NCI-H1417 treated with DMSO at 0.1 percent for 48 hours (cell line): ENCODE data around the gene CCR3.
"Not testable (repeated sequence)": the region's sequence is repeated elsewhere in the genome, so short reads cannot be mapped to it uniquely, and the experiment has no call there.

Source experiments
- DNase-seq: peaks from one replicate; lab custom pipeline; 2025; lab: John Stamatoyannopoulos, UW

The CCR3 gene

GRCh38 chr3:46242120-46242519, at the start of gene CCR3:
TSS of gene CCR3 (plus strand) at chr3:46242460. CDS start at chr3:46265159, 22,699 bp downstream.
- no peak for DNase-seq

GRCh38 chr3:46192939-46193338, 49.3 kb upstream of the CCR3 start:
- no peak for DNase-seq

GRCh38 chr3:46193436-46193835, 48.8 kb upstream of the CCR3 start:
- DNase-seq: no peak

- DNase-seq: no peak
These were observed 47.2 kb upstream of the CCR3 start for GRCh38 chr3:46194868-46195553.

- DNase-seq: no peak
These were observed 45.9 kb upstream of the CCR3 start for GRCh38 chr3:46196261-46196957.

- no peak for DNase-seq
These were observed 42.0 kb upstream of the CCR3 start for GRCh38 chr3:46200211-46200610.

- no peak for DNase-seq
These were observed 41.5 kb upstream of the CCR3 start for GRCh38 chr3:46200790-46201189.

GRCh38 chr3:46202535-46202934, 39.7 kb upstream of the CCR3 start:
- no peak for DNase-seq

- DNase-seq: no peak
These were observed 38.6 kb upstream of the CCR3 start for GRCh38 chr3:46203681-46204080.

GRCh38 chr3:46205286-46205960, 36.8 kb upstream of the CCR3 start:
- DNase-seq: no peak

GRCh38 chr3:46206282-46207015, 35.8 kb upstream of the CCR3 start:
- no peak for DNase-seq

GRCh38 chr3:46207514-46207913, 34.7 kb upstream of the CCR3 start:
- not testable (repeated sequence) for DNase-seq

GRCh38 chr3:46208167-46208704, 34.0 kb upstream of the CCR3 start, which contains the start of gene CCR1:
TSS of gene CCR1 (minus strand) at chr3:46208313. CDS start at chr3:46204313, 4,000 bp downstream.
- no peak for DNase-seq

GRCh38 chr3:46209053-46209452, 33.2 kb upstream of the CCR3 start:
- DNase-seq: no peak

GRCh38 chr3:46209746-46210470, 32.4 kb upstream of the CCR3 start:
- DNase-seq: no peak

GRCh38 chr3:46212101-46212500, 30.2 kb upstream of the CCR3 start:
- no peak for DNase-seq

GRCh38 chr3:46213201-46213600, 29.1 kb upstream of the CCR3 start:
- DNase-seq: no peak

GRCh38 chr3:46214751-46215352, 27.4 kb upstream of the CCR3 start:
- DNase-seq: no peak

- no peak for DNase-seq
These were observed 26.3 kb upstream of the CCR3 start for GRCh38 chr3:46215810-46216414.

GRCh38 chr3:46218196-46218709, 24.0 kb upstream of the CCR3 start:
- DNase-seq: no peak
